Subcutaneous adipose tissue (tissue), 4 donors: ENCODE data around the gene COX20. TPM values are rescaled to one million over a fixed set of nuclear protein-coding genes. Genes with fewer than 3 reads are reported as not detected.

Experiments
- CTCF ChIP-seq: fragments of 450-650 bp; IDR thresholded peaks from one replicate; pipeline ENCODE4 v1.5.1; 2016; ENCODE audit warnings: low read depth, mild to moderate bottlenecking, control low read depth, antibody characterized with exemption, moderate library complexity
- total RNA-seq, 4 donors: library from RNA; depleted of rRNA; stranded (reverse); fragments of >200 nt; gene quantifications; one replicate each; pipeline ENCODE4 v1.1.0, GENCODE V29; 2016

Gene COX20
- total RNA-seq, 4 donors from 2014 or later = 25.8 to 55.1 (median 31.1) TPM

DNA sequence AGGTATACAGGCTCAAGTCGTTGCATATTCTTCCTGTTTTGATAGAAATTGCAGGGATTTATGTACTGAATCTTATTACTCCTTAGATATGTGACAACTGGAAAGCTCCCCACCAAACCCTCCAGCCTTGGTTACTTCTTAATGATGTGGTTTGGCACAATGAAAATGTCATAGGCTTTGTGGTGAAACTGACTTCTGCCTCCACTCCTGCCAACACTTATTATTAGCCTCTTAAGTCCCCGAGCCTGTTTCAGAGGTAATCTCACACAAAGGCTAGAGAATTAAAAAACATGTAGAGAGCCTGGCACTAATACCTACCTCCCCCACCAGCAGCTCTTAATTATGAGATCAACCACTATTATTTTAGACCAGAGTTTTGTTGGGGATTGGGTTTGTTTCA lies 4.2 kb downstream of the COX20 start:
- no peak for TF ChIP-seq CTCF

DNA sequence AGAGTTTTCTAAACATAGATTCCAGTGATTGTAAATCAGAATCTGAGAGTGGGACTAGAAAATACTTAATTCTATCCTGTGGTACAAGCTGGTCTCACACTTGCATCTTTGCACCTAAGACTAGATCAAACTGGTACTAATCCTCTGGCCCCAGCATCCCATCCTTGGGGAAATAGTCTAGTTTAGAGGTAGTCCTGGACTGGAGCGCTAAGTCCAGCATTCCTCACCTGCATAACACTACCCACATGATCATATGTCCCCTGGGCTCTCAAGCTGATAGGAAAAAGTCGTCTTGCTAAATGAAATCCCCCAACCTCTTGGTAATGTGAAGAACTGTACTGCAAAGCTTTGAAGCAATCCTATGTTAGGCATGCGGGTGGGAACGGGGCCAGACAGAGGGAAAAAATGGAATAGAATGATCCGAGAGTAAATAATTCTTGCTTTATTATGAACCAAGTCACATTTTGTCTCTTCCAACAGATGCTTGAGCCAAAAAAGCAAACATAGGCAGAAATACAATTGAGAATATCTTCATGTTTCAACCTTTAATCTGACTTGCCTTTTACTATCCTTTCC lies 4.8 kb downstream of the COX20 start:
- TF ChIP-seq CTCF = no peak

DNA sequence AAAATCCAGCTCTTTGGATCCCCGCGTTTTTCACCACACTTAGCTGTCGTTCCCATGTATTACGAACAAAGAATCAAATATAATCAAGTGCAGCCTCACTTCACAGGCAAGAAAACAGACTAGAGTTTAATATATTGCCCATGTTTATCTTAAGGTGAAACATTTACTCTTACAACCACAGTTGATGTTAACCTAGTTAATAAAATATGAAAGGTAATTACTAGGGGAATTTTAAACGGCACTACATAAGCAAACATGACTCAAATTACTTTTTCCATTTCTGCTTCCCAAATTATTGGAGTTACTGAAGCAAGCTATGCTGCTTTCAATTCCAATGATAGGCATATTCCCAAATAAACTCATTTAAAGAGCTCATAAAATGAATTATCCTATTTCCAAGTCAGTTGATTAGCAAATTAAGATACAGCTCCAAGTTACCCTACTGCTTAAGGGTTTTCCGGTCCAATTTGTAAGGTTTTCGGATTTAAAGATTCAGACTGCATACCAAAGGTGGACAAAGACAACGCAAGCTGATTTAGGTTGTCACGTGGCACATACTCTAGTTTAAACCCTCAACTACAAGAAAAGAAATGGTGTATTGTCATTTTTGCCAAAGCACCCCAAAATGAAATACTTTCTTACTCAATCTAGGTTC lies 5.9 kb downstream of the COX20 start:
- TF ChIP-seq CTCF = no peak

DNA sequence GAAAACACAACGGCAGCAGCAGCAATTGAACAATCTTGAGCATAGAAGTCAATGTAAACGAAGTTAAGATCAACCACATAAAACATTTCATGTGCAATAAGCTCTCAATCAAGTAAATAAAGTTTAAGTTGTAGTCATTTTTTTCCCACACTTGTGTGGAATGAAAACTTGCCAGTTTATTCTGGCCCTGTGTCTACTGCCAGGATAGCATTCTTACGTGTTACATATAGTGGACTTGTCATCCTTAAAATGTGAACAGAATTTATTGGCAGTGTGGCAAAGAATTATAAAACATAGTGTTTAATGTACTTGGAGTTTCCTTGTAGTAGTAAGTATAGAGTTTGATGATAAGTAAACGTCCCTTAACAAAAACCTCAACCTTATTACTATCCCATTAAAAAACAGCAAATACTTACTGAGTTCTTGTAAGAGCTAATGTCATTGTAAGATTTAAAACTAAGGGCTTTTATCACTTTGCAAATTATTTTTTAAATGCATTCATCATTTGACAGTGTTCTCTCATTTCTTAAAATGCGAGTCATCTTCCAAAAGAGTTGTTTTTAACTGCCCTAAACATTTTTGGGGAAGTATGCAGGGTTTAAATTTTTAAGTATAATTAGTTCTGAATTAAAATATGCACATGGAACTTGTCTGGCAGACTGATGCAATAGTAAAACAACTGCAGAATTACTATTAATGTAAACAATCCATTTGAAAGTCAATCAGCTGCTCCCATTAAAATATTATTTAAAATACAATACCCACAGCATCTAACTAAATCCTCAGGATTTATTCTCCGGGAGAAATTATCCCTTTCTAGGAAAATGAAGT lies 7.9 kb downstream of the COX20 start:
- TF ChIP-seq CTCF = no peak

GRCh38 chr1:244844155-244845121 lies 9.0 kb downstream of the COX20 start:
- no peak for TF ChIP-seq CTCF

GRCh38 chr1:244846653-244847052 lies 11.2 kb downstream of the COX20 start:
- no peak for TF ChIP-seq CTCF
